Measurements from ENCODE around the gene GMDS. TPM values are rescaled to one million over a fixed set of nuclear protein-coding genes. Genes with fewer than 3 reads are reported as not detected.

Gene GMDS
- total and polyA plus RNA-seq, 2 donors (not counting 1 experiment from before 2014, with no cell fraction given) = 11.5 to 16.4 TPM

DNA sequence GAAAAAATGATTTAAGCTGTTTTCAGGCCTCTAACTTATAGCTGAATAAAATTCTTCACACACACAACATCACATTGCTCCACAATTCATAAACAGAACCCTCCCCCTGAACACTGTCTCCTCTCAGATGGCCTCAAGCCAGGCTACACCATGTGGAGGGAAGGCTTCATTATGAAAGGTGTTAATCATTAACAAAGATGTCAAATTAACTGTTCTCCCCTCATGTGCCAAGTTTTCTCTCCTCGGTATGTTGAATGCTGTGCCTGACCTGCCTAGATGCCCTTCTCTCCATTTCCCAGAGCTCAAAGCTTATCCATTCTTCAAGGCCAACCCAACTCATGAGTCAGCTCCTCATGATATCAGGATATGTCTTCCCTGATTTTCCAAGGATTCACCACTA is 210.4 kb downstream of the GMDS start:
- ChIA-PET CTCF (interaction anchor here (0.5 kb wide), 1 partner anchor 615 kb away, joined by 4 read pairs; no protein-coding TSS in a partner anchor), POLR2A (no interaction called here)

DNA sequence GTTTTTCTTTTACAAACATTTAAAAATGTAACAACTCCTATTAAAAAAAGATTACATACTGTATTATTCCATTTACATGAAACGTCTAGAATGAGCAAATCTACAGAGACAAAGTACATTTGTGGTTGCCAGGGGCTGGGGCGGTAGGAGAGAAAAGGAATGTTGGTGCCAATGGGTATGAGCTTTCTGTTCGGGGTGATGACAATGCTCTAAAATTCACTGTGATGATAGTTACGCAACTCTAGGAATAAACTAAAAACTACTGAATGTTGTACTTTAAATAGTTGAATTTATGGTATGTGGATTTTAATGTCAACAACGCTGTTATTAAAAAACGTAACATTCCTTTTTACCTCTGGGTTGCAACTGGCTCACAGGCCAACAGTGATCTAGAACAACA is 211.1 kb downstream of the GMDS start:
- Histone ChIP-seq H2AFZ (ENCODE audit: insufficient read depth, low read depth, low read length, poor library complexity, severe bottlenecking) (no peak overlapping the region), H3K4me2 (replicated peaks; ENCODE audit: low read depth, low read length, poor library complexity, severe bottlenecking) (no peak overlapping the region), H3K9me3 (ENCODE audit: control extremely low read depth in 1 of 3, control insufficient read depth in 2 of 3, insufficient read depth in 1 of 3, low read length in 2 of 3) (no peaks in the 10 kb centered on the region), H3K79me2 (ENCODE audit: control insufficient read depth, insufficient read depth, low read length) (no peaks in the 10 kb centered on the region), H3K9ac (ENCODE audit: low read length) (no peak overlapping the region), H3K27me3 (replicated peaks in 1 of 4; ENCODE audit: control extremely low read depth in 1 of 4, control insufficient read depth in 3 of 4, insufficient read depth in 4 of 4, low read length in 3 of 4) (no peaks in the 10 kb centered on the region), H3K4me3 (ENCODE audit: control extremely low read depth in 1 of 5, extremely low read depth in 1 of 5, insufficient read depth in 1 of 5, low read depth in 2 of 5, low read length in 4 of 5) (no peak overlapping the region), H3K27ac (ENCODE audit: low read length in 2 of 2) (no peak overlapping the region), H3K4me1 (ENCODE audit: control insufficient read depth in 2 of 2, insufficient read depth in 2 of 2, low read length in 2 of 2) (no peaks in the 10 kb centered on the region), H3K36me3 (replicated peaks in 1 of 2; ENCODE audit: control extremely low read depth in 1 of 2, control insufficient read depth in 1 of 2, extremely low read depth in 1 of 2, insufficient read depth in 2 of 2, low read length in 1 of 2) (no peaks in the 10 kb centered on the region), H4K20me1 (ENCODE audit: control insufficient read depth, insufficient read depth, low read length, poor library complexity, severe bottlenecking) (no peaks in the 10 kb centered on the region)
- POLR2A ChIA-PET = no interaction called here
- Mint-ChIP-seq H3K4me1 (peaks cover 2% of the 10 kb centered on the region), H3K9me3 (ENCODE audit: insufficient read depth) (no peaks in the 10 kb centered on the region), H3K27me3 (no peaks in the 10 kb centered on the region), H3K4me3 (no peak overlapping the region), H3K27ac (no peak overlapping the region)
- intact Hi-C loops (cut with micrococcal nuclease) = no loop called here
- TF ChIP-seq, protein P1, sequence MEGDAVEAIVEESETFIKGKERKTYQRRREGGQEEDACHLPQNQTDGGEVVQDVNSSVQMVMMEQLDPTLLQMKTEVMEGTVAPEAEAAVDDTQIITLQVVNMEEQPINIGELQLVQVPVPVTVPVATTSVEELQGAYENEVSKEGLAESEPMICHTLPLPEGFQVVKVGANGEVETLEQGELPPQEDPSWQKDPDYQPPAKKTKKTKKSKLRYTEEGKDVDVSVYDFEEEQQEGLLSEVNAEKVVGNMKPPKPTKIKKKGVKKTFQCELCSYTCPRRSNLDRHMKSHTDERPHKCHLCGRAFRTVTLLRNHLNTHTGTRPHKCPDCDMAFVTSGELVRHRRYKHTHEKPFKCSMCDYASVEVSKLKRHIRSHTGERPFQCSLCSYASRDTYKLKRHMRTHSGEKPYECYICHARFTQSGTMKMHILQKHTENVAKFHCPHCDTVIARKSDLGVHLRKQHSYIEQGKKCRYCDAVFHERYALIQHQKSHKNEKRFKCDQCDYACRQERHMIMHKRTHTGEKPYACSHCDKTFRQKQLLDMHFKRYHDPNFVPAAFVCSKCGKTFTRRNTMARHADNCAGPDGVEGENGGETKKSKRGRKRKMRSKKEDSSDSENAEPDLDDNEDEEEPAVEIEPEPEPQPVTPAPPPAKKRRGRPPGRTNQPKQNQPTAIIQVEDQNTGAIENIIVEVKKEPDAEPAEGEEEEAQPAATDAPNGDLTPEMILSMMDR (IDR thresholded peaks at IDR 0.05) = no peak
- no peak for TF ChIP-seq EZH2 (IDR thresholded peaks at IDR 0.05; ENCODE audit: borderline replicate concordance, insufficient read depth, low read depth, low read length, poor library complexity, severe bottlenecking)
- CTCF ChIA-PET = no interaction called here
- no peak for DNase-seq
- WGBS (ENCODE audit: insufficient coverage) = 100% methylated on average over 2 of the region's 6 CpGs
- ATAC-seq (ENCODE audit: low read depth) = no peak

More for the DNA sequence above, 210.4 kb downstream of the GMDS start:
- H3K4me3 ChIP-seq (ENCODE audit: control extremely low read depth in 1 of 5, extremely low read depth in 1 of 5, insufficient read depth in 1 of 5, low read depth in 2 of 5, low read length in 4 of 5) = no peak overlapping the region
- no peak for TF ChIP-seq EZH2 (IDR thresholded peaks at IDR 0.05; ENCODE audit: borderline replicate concordance, insufficient read depth, low read depth, low read length, poor library complexity, severe bottlenecking)
- TF ChIP-seq, protein P1 (IDR thresholded peaks at IDR 0.05) = no peak
- H2AFZ ChIP-seq (ENCODE audit: insufficient read depth, low read depth, low read length, poor library complexity, severe bottlenecking) = no peak overlapping the region
- H3K27ac Mint-ChIP-seq = no peak overlapping the region
- H4K20me1 ChIP-seq (ENCODE audit: control insufficient read depth, insufficient read depth, low read length, poor library complexity, severe bottlenecking) = no peaks in the 10 kb centered on the region
- no peak for ATAC-seq (ENCODE audit: low read depth)
- 95% methylated on average over 1 of the region's 1 CpG for WGBS (ENCODE audit: insufficient coverage)
- H3K9ac ChIP-seq (ENCODE audit: low read length) = no peak overlapping the region
- H3K27ac ChIP-seq (ENCODE audit: low read length in 2 of 2) = no peak overlapping the region
- H3K4me2 ChIP-seq (replicated peaks; ENCODE audit: low read depth, low read length, poor library complexity, severe bottlenecking) = no peak overlapping the region
- intact Hi-C loops (cut with micrococcal nuclease) = no loop called here
- no peaks in the 10 kb centered on the region for H3K79me2 ChIP-seq (ENCODE audit: control insufficient read depth, insufficient read depth, low read length)
- no peaks in the 10 kb centered on the region for H3K27me3 ChIP-seq (replicated peaks in 1 of 4; ENCODE audit: control extremely low read depth in 1 of 4, control insufficient read depth in 3 of 4, insufficient read depth in 4 of 4, low read length in 3 of 4)
- no peak for DNase-seq
- no peaks in the 10 kb centered on the region for H3K27me3 Mint-ChIP-seq
- H3K9me3 Mint-ChIP-seq (ENCODE audit: insufficient read depth) = no peaks in the 10 kb centered on the region
- H3K4me1 ChIP-seq (ENCODE audit: control insufficient read depth in 2 of 2, insufficient read depth in 2 of 2, low read length in 2 of 2) = no peaks in the 10 kb centered on the region
- no peak overlapping the region for H3K4me3 Mint-ChIP-seq
- H3K9me3 ChIP-seq (ENCODE audit: control extremely low read depth in 1 of 3, control insufficient read depth in 2 of 3, insufficient read depth in 1 of 3, low read length in 2 of 3) = no peaks in the 10 kb centered on the region
- no peaks in the 10 kb centered on the region for H3K36me3 ChIP-seq (replicated peaks in 1 of 2; ENCODE audit: control extremely low read depth in 1 of 2, control insufficient read depth in 1 of 2, extremely low read depth in 1 of 2, insufficient read depth in 2 of 2, low read length in 1 of 2)
- no peaks in the 10 kb centered on the region for H3K4me1 Mint-ChIP-seq
